ENCODE data around the gene TIMP4.

TIMP4 gene

GRCh38 chr3:12158387-12159226 is at the start of gene TIMP4:
Gene TIMP4 (minus strand): TSS chr3:12158912. CDS start chr3:12158840, 72 bp downstream.
- no peak for DNase-seq

DNA sequence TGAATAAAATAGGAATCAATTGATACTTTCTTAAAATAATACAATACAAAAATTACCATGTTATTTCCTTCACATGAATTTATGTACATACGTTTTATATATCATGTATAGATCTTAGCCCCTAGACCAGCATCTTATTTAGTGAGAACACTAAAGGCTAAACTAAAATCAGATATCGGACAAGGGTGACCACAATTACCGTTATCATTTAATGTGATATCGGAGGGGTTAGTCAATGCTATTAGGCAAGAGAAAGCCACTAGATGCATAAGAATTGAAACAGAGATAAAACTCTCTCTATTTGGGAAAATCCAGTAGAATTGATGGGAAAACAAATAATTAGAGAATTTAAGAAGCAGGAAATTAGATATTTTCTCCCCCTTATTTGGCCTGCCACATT is 46.5 kb upstream of the TIMP4 start:
- no peak for DNase-seq

- DNase-seq: no peak
These were observed 43.1 kb upstream of the TIMP4 start for GRCh38 chr3:12201813-12202212.

DNA sequence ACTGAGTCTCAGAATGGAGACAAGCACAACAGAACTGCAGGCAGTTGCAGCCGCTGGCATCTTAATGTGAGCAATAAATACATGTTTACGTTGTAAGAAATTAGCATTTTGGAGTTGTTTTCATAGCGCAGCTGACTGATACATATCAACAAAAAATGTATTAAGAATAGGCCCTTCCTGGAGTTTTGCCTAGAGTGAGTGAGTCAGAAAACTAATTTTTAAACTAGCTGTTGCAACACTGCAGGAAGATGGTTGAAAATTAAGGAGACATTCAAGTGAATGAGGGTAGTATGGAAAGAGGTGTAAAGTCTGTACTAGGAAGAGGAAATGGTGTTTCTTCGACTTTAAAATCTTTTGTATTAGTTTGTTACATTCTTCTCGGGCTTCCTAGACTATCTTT is 39.6 kb upstream of the TIMP4 start:
- no peak for DNase-seq

DNA sequence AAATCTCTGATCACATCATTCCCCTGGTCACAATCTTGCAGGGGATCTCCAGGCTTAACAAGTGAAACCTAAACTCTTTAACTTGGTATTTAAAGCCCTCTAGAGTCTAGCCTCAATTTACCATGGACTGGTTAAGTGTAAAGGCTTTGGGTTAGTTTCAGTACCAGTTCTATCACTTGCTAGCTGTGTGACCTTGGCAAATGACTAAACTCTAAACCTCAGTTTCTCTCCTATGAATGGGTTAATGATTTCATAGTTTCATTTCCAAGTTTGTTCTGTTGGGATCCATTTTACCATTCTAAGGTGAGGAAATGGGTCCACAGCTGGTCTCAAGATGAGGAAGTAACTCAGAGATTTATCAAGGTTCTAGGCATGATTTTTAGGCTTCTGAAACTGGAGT is 38.8 kb upstream of the TIMP4 start:
- no peak for DNase-seq

DNA sequence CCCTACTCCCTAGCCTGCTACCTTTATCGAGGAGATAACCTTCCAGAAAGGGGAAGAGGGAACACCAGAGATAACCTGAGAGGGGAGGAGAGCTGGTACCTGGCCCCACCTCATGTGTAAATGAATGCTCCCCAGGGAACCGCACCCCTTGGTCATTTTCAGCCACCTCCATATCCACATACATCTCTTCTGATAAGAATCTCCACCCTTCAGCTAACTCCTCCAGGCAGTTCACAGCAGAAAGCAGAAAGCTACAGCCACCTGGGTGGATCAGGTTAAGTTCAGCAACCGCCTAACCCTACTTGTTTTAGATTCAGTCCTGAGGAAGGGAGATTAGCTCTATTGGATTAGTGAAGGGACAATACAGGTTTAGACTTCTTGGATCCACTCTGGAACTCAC is 38.0 kb upstream of the TIMP4 start:
- DNase-seq: no peak

DNA sequence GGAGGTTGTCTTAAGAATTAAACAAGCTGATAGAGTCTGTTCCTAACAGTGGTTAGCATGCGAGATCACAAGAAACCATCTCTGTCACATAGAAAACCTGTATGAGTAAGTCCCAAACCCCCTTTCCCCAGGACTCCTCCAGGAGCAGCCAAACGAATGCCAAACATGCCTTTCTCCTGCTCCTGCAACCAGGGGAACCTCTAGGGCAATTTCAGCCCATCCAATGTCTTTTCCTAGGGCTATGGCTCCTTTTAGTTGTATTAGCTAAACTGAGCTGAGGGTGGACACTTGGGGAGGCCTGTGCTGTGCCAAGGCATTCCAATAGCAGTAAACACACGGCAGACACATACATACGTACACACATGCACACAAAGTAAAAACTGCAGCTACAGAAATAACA is 36.5 kb upstream of the TIMP4 start:
- DNase-seq: no peak

DNA sequence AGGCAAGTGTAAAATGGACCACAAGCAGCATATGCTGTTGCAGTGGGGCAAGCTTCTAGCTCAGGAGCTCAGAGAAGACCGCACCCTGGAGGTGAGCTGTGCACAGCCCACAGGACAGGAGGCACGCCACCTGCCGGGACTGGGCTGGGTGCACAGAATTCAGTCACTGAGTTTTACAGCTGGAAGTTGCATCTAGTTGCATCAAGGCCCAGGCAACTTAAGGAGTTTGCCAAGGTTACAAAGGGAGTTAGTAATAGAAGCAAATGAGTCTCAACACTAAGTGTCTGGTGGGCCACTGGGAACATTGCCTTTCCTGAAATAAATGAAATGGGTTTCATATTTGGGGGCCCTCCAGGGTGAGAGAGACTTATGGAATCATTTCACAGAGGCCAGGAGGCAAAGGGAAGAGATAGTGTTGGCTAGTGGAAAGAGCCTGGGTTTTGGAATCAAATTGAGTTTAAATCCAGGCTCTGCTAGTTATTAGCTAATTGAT is 36.0 kb upstream of the TIMP4 start:
- DNase-seq: no peak

GRCh38 chr3:12194209-12194608 is 35.5 kb upstream of the TIMP4 start:
- DNase-seq: no peak

GRCh38 chr3:12193485-12194165 is 34.9 kb upstream of the TIMP4 start:
- DNase-seq: no peak

- DNase-seq: no peak
These were observed 34.2 kb upstream of the TIMP4 start for GRCh38 chr3:12192655-12193484.

- DNase-seq: no peak
These were observed 33.5 kb upstream of the TIMP4 start for GRCh38 chr3:12192173-12192572.

- no peak for DNase-seq
These were observed 32.8 kb upstream of the TIMP4 start for GRCh38 chr3:12191559-12191958.

- no peak for DNase-seq
These were observed 32.1 kb upstream of the TIMP4 start for GRCh38 chr3:12190832-12191231.

DNA sequence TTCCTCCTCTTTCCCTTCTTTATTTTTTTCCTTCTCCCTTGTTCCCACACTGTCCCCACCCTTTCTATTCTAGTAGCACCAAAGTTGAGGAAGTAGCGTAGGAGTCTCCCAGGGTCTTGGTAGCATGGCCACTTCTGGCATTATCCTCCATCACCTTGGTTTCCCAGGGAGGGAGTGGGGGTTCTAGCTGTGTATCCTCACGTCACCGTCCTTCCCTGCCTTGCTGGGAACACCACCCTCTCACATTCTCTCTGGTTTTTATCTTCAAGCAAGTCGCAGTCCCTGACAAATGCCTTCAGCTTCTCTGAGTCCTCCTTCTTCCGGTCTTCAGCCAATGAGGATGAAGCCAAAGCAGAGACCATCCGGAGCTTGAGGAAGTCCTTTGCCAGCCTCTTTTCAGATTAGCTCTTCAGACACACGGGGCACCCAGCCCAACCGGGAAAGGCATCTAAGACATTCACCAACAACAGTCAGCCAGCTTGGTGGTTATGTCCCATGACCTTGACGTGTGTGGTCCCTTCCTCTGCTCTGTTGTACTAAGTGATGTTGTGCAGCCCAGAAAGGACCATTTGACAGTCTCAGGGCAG is 31.6 kb upstream of the TIMP4 start:
- DNase-seq: no peak

- DNase-seq: no peak
These were observed 30.1 kb upstream of the TIMP4 start for GRCh38 chr3:12188681-12189287.

GRCh38 chr3:12188328-12188648 is 29.6 kb upstream of the TIMP4 start:
- no peak for DNase-seq

- no peak for DNase-seq
These were observed 29.0 kb upstream of the TIMP4 start for GRCh38 chr3:12187448-12188327.

GRCh38 chr3:12186515-12187286 is 28.0 kb upstream of the TIMP4 start:
- no peak for DNase-seq

DNA sequence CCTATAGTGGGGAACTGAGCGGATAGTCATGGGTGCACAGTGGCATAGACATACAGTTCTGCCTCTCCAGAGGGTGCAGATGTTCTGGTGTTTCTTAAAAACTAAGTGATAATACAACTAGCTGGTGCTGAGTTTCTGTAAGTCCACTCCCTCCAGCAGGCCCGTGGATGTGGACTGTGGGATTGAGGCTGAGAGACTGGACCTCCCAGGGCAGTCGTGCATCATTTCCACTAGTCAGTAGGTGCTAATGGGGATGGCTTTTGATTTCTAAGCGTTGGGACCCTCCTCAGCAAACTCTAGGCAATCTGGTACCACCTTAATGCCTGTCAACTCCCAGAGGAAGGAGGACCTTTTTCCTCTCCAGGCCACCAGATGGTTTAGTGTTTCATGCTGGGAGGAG is 27.3 kb upstream of the TIMP4 start:
- no peak for DNase-seq

DNA sequence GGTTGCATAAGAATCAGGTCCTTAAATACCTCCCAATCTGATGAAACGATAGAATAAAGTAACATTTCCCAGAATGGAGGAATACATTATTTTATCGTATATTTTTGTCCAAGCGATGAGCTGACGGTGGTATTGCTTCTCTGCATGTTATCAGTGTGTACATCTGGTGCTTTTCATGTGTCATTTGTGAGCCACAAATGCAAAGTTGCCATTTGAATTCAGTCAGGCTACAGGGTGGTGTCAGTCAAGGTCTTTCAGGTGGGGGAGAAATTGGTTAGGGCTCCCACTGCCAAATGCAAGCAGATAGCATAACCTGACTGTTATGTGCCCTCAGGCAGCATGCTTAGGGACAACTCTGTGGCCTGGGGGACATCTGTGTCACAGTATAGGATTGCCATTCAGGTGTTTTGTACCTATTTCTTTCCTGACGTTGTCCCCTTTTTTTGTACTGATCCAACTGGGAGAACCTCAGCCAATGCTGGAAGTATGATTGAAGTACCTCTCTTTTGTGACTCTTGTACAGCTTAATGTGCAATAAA is 26.5 kb upstream of the TIMP4 start:
- no peak for DNase-seq

All from DMS79 (cell line).